Adipose tissue (tissue), 3 donors: Measurements from ENCODE around the gene CCDC9B. TPM values are rescaled to one million over a fixed set of nuclear protein-coding genes. Genes with fewer than 3 reads are reported as not detected.

Experiments used
- H3K27ac ChIP-seq: one replicate; pipeline ENCODE4 v1.5.1; 2013; ENCODE audit warnings: low read depth, low read length
- WGBS, 3 donors: extraction: QIAGEN DNeasy Blood & Tissue Kit; methylation state at CpG; one replicate each; pipeline ENCODE4 v1.1.7; 2013; 5-methylcytosine and 5-hydroxymethylcytosine counted together
- polyA plus RNA-seq, 3 donors: library from polyadenylated mRNA; stranded (reverse); fragments of 200-250 nt; gene quantifications; one replicate each; pipeline ENCODE4 v1.2.3, GENCODE V29; 2013
- donor health status: healthy with polysubstance abuse.
- donor health status: Bipolar disorder and iron deficiency.
- donor health status: healthy.

The CCDC9B gene
- polyA plus RNA-seq, 3 donors: 2.8 to 14.6 (median 4.3) TPM

- H3K27ac ChIP-seq: no peak overlapping the region
- WGBS, 3 donors: 54 to 84% (median 83%) methylated on average over 14 of the region's 14 CpGs
These were observed 26.0 kb upstream of the CCDC9B start for GRCh38 chr15:40366457-40367370.

- 88 to 90% (median 89%) methylated on average over 11 of the region's 11 CpGs for WGBS, 3 donors
- H3K27ac ChIP-seq: no peak overlapping the region
These were observed 25.1 kb upstream of the CCDC9B start for GRCh38 chr15:40365624-40366456.

GRCh38 chr15:40365016-40365415, 24.3 kb upstream of the CCDC9B start:
- no peak overlapping the region for H3K27ac ChIP-seq

GRCh38 chr15:40364251-40364650, 23.5 kb upstream of the CCDC9B start:
- H3K27ac ChIP-seq: no peak overlapping the region
- 73 to 84% (median 79%) methylated on average over 6 of the region's 6 CpGs for WGBS, 3 donors

More at GRCh38 chr15:40365016-40365415, 24.3 kb upstream of the CCDC9B start:
- WGBS, 3 donors: 90 to 94% (median 92%) methylated on average over 5 of the region's 5 CpGs

GRCh38 chr15:40363611-40364010, 22.9 kb upstream of the CCDC9B start:
- WGBS, 3 donors: 82 to 89% (median 89%) methylated on average over 8 of the region's 8 CpGs

GRCh38 chr15:40361640-40362039, 20.9 kb upstream of the CCDC9B start:
- WGBS, 3 donors: 71 to 100% (median 75%) methylated on average over 2 of the region's 2 CpGs
- H3K27ac ChIP-seq: no peak overlapping the region

More at GRCh38 chr15:40363611-40364010, 22.9 kb upstream of the CCDC9B start:
- H3K27ac ChIP-seq: no peak overlapping the region

- 92 to 96% (median 95%) methylated on average over 4 of the region's 4 CpGs for WGBS, 3 donors
- no peak overlapping the region for H3K27ac ChIP-seq
These were observed 19.3 kb upstream of the CCDC9B start for GRCh38 chr15:40360015-40360414.

- 11 to 16% (median 12%) methylated on average over 29 to 31 of the region's 31 CpGs for WGBS, 3 donors
- no peak overlapping the region for H3K27ac ChIP-seq
These were observed 18.0 kb upstream of the CCDC9B start for GRCh38 chr15:40358471-40359353.

GRCh38 chr15:40357723-40358470, 17.2 kb upstream of the CCDC9B start, which contains the start of gene DISP2:
TSS of gene DISP2 (plus strand) at chr15:40358219. CDS start at chr15:40358322, 103 bp downstream.
- no peak within 1 kb of the TSS for H3K27ac ChIP-seq
- 3 to 5% (median 4%) methylated on average over 51 to 82 of the region's 82 CpGs for WGBS, 3 donors

- H3K27ac ChIP-seq: no peak overlapping the region
- 60 to 86% (median 73%) methylated on average over 1 of the region's 1 CpG for WGBS, 3 donors
These were observed 16.5 kb upstream of the CCDC9B start for GRCh38 chr15:40357246-40357645.

GRCh38 chr15:40355976-40356585, 15.3 kb upstream of the CCDC9B start:
- no peak overlapping the region for H3K27ac ChIP-seq
- 86 to 90% (median 88%) methylated on average over 4 to 5 of the region's 5 CpGs for WGBS, 3 donors

- 41 to 48% (median 44%) methylated on average over 9 of the region's 9 CpGs for WGBS, 3 donors
- H3K27ac ChIP-seq: no peak overlapping the region
These were observed 13.9 kb upstream of the CCDC9B start for GRCh38 chr15:40354408-40355171.

GRCh38 chr15:40353697-40354096, 13.0 kb upstream of the CCDC9B start:
- 74 to 87% (median 74%) methylated on average over 5 of the region's 5 CpGs for WGBS, 3 donors
- H3K27ac ChIP-seq: no peak overlapping the region

- WGBS, 3 donors: 77 to 86% (median 82%) methylated on average over 7 of the region's 7 CpGs
- no peak overlapping the region for H3K27ac ChIP-seq
These were observed 11.7 kb upstream of the CCDC9B start for GRCh38 chr15:40352281-40352901.

GRCh38 chr15:40349163-40349562, 8.4 kb upstream of the CCDC9B start:
- 89 to 94% (median 94%) methylated on average over 5 of the region's 5 CpGs for WGBS, 3 donors
- H3K27ac ChIP-seq: no peak overlapping the region

- WGBS, 3 donors: 78 to 94% (median 80%) methylated on average over 5 of the region's 5 CpGs
- H3K27ac ChIP-seq: no peak overlapping the region
These were observed 7.7 kb upstream of the CCDC9B start for GRCh38 chr15:40348474-40348870.
